CD4-positive, alpha-beta T cell treated with Interleukin-17A for 4 hours (primary cell): Measurements from ENCODE around the gene SLC18A3.

Experiments
- DNase-seq: peaks from one replicate; pipeline ENCODE4 v3.0.0-alpha.2; 2020; ENCODE audit warnings: mixed read lengths

SLC18A3 gene

DNA sequence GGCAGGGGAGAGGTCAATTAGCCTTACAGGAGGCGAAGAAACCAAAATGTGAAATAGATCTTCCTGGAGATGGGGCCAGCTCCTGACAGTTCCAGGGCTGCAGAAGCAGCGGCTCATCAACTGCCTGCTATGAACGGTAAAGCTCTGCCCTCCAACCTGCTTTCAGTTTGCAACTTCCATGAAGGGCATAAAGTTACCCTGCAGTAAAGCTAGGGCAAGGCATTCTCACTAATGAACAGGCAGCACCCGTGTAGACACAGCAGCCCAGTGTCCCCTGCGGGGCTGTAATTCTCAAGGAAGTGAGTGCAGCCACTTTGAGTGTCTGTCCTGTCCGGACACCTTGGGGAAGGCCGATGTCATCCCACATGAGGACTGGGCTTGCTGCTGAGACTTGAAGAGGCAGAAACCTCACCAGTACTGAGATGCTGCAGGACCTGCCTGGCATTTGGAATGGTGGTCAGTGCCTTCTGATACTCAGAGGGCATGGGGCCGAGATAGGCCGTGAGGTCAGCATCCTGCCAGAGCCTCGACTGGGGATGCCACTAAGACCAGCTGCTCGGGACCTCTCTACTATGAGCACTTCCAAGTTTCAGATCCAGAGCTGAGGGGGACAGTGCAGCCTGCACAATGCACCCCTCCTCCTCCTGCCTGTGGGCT, 43.3 kb downstream of the SLC18A3 start:
- no peak for DNase-seq

DNA sequence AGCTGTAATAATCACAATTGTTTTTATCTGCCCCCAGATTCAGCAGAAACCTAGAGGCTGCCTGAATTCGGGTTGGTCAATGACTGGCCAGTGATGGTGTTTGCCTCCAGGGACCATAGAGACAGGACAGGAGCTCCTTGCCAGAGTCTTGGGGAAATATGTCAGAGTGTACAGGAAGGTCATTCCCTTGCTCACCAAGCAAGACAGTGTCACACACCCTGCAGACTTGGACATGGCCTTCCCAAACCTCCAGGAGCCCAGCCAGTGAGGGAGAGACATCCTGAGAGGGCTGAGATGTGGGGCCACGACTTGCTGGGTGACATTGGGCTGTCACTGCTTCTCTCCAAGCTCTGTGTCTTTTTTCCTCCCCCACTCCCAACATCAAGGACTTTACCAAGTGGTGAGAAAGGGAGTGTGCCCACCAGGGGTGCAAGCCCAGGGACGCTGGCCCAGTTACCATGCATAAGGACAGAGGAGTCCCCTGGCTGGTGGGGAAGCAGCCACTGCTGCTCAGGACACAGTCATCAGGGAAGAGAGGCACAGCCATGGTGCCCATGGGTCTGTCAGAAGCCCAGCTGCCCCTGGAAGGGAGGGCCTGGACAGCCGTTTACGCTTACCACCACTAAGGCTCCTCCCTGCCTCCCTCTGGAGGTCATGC, 44.1 kb downstream of the SLC18A3 start:
- DNase-seq, result no peak

DNA sequence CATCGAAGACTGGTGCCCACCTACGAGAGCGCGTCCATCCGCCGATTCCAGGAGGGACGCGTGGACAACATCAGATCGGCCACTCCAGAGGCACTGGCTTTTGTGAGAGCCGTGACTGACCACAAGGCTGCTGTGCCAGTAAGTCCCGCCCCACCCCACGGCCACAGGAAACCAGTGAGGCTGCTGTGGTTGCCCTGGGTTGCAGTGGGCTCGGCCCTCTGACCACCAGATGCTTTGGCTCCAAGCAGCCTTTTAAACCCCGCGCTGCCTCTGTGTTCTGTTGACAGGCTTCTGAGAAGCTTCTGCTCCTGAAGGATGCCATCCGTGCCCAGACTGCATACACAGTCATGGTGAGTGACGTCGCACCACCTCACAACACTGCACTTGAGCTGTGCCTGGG, 45.0 kb downstream of the SLC18A3 start:
- DNase-seq, result no peak

DNA sequence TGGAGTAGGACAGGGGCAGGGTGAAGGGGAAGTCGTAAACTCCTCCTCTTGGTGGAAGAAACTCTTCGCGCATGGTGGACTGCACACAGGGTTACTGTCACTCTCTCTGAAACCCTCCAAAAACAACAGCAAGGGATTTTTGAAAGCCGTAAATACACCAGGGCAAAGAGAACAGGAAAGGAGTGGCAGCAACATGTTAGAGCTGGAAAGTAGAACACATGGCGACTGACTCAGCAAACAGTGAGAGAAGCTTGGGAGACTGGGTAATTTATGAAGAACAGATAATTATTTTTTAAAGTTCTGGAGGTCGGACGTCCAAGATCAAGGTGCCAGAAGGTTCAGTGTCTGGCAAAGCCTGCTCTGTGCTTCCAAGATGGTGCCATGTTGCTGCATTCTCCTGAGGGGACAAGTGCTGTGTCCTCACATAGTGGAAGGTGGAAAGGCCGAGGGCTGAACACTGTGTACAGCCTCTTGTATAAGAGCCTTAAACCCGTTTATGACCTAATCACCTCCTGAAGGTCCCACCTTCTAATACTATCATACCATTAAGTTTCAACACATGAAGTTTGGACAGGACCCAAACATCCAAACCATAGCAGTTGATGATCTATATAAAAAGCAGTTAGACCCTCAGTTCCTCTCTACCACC, 46.9 kb downstream of the SLC18A3 start:
- no peak for DNase-seq

DNA sequence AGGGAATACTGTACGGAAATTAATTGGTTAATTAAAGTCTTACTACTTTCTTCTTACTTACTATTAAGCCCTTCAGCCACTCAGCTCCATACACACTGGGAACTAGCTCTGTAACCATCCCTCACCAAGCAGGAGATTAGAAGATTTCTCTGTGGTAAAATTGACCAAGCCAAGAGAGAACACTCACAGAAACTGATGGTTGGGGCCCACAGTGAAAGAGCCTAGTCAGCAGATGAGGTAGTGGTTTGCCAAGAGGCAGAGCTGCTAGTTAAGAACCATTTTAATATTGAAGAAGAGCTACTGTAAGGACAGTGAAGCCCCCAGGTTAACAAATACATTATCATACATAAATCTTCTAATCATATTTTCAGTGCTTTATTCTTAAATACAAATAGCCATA, 47.5 kb downstream of the SLC18A3 start:
- no peak for DNase-seq

DNA sequence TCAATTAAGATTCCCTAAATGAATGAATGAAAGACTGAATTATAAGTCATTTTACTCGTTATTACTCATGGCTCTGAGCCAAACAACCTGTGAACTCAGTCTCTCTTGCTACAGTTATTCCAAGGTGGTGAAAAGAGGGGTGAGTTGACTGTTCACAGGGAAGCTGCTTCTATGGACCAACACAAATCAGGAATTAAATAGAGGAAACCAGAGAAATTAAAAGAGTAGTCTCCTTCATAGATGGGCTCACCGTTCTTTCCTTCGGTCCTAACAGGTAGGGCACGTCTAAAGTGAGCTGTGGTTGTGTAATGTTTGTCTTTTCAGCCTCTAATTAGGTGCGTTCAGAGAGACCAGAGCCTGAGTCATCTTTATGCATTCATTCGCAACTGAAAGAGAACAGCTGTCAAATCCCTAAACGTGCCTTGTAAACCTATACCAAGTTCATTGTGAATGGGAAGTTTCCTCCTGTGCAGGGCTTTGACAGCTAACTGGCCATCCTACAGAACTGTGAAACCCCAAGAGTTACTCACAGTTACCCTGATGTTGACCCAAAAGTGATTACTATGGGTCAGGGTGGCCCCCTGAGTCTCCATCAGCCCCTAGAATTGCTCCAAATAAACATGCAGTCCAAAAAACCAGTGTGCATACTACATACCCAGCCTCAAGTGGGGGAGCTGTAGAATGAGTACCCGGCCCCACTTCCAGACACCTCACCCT, 51.2 kb downstream of the SLC18A3 start:
- DNase-seq, result no peak
